CD8-positive, alpha-beta memory T cell (primary cell): ENCODE data around the gene MRPL16. TPM values are rescaled to one million over a fixed set of nuclear protein-coding genes. Genes with fewer than 3 reads are reported as not detected.
A peak's percentile ranks its signal among the peaks of the same experiment; 100 is the strongest.
"Not testable (repeated sequence)": the region's sequence is repeated elsewhere in the genome, so short reads cannot be mapped to it uniquely, and the experiment has no call there.

Experiments used
- CTCF ChIA-PET: fragments of 350-600 bp; sonication (Branson Sonifier 250); formaldehyde crosslinking; loops from one replicate; lab custom pipeline; 2021; ENCODE audit warnings: antibody characterized with exemption; lab: Charles Lee
- POLR2A ChIA-PET: fragments of 350-600 bp; sonication (Branson Sonifier 250); formaldehyde crosslinking; loops from one replicate; lab custom pipeline; 2021; ENCODE audit warnings: antibody characterized with exemption; lab: Charles Lee
- DNase-seq, 5 donors: peaks; one replicate each; pipeline versions ENCODE4 v3.0.0 to v3.0.0-alpha.2; 2020 to 2022; ENCODE audit warnings: mixed read lengths in 1 of 5
- H3K27ac ChIP-seq: one replicate; pipeline ENCODE4 v1.7.0; 2013; ENCODE audit warnings: low read depth, mild to moderate bottlenecking, low read length, moderate library complexity
- H3K27me3 ChIP-seq: 2 replicates; pipeline ENCODE4 v1.7.0; 2013; ENCODE audit warnings: low read length, mild to moderate bottlenecking; ENCODE audit not compliant: insufficient read depth, poor library complexity, severe bottlenecking
- H3K36me3 ChIP-seq: 2 replicates; pipeline ENCODE4 v1.7.0; 2013; ENCODE audit warnings: mild to moderate bottlenecking, low read length, moderate library complexity; ENCODE audit not compliant: insufficient read depth
- H3K4me1 ChIP-seq: 2 replicates; pipeline ENCODE4 v1.7.0; 2013; ENCODE audit warnings: mild to moderate bottlenecking, low read length, moderate library complexity; ENCODE audit not compliant: insufficient read depth
- H3K4me3 ChIP-seq: 2 replicates; pipeline ENCODE4 v1.7.0; 2013; ENCODE audit warnings: mild to moderate bottlenecking, low read length
- H3K9me3 ChIP-seq: 2 replicates; pipeline ENCODE4 v1.7.0; 2013; ENCODE audit warnings: mild to moderate bottlenecking, low read length
- H3K27ac Mint-ChIP-seq, 8 donors: one replicate each; pipeline ENCODE4 v1.8.0; 2020 to 2021; ENCODE audit warnings: mixed read lengths in 8 of 8, mild to moderate bottlenecking in 6 of 8, inconsistent platforms in 3 of 8, moderate library complexity in 3 of 8
- H3K27me3 Mint-ChIP-seq, 2 donors: one replicate each; pipeline ENCODE4 v1.8.0; 2020 to 2021; ENCODE audit warnings: mixed read lengths in 2 of 2, mild to moderate bottlenecking in 1 of 2, moderate library complexity in 1 of 2
- H3K36me3 Mint-ChIP-seq, 3 donors: one replicate each; pipeline ENCODE4 v1.8.0; 2020 to 2021; ENCODE audit warnings: mixed read lengths in 3 of 3, inconsistent platforms in 1 of 3, mild to moderate bottlenecking in 1 of 3
- H3K4me1 Mint-ChIP-seq, 3 donors: one replicate each; pipeline ENCODE4 v1.8.0; 2020 to 2021; ENCODE audit warnings: mixed read lengths in 3 of 3, inconsistent platforms in 1 of 3, mild to moderate bottlenecking in 1 of 3
- H3K4me3 Mint-ChIP-seq, 7 donors: one replicate each; pipeline ENCODE4 v1.8.0; 2020 to 2021; ENCODE audit warnings: mixed read lengths in 7 of 7, mild to moderate bottlenecking in 6 of 7, moderate library complexity in 4 of 7, inconsistent platforms in 2 of 7
- H3K9me3 Mint-ChIP-seq, 5 donors: one replicate each; pipeline ENCODE4 v1.8.0; 2020 to 2022; ENCODE audit warnings: mixed read lengths in 5 of 5, mild to moderate bottlenecking in 3 of 5, moderate library complexity in 2 of 5, inconsistent platforms in 1 of 5
- polyA plus RNA-seq: library from polyadenylated mRNA; unstranded; fragments of 300-500 nt; fragmentation: Illumina TruSeq; gene quantifications from one replicate; pipeline ENCODE4 v1.2.3, GENCODE V29; 2021
- total RNA-seq, 2 experiments: library from RNA; stranded (reverse); gene quantifications; one replicate each; pipeline ENCODE4 v1.2.3, GENCODE V29; 2021

The MRPL16 gene
- total RNA-seq (10 to 100 TPM; 83.5 to 84.5 TPM), polyA plus RNA-seq (75.0 TPM)

DNA sequence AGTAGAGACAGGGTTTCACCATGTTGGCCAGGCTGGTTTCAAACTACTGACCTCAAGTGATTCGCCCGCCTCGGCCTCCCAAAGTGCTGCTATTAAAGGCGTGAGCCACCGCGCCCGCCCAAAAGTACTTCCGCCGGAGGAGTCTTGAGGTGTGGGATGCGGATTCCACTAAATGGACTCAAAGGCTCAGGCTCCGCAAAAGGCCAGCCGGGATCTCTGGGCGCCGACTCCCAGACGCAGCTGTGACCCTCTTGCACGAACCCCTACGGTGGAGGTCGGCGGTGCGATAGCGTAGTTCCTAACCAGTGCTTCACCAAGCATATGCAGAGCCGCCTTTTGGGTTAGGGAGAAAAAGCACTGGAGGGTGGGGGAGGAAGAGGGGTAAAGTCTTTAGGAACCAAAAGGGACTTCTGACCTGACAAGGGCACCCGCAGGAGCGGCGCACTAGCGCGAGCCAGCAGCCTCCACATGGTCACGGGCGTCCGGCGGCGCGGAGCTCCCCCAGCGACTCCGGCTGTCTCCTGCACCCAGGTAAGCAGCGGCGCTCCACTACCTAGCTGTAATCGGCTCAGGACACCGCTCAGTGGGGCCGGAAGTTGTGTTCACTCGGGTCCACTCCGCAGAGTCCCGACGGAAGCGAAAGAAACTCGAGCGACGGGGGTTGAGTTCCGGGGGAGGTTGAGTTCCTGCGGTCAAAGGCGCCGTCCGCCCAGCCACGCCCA, at the start of gene MRPL16:
MRPL16 (minus strand) TSS at position 590 of the 722 bp plus-strand sequence; CDS start at position 470, 120 bp downstream.
- Histone ChIP-seq H3K9me3 (no peaks in the 10 kb centered on the region), H3K27ac (peak within 1 kb of the TSS; percentile 80), H3K4me3 (peak within 1 kb of the TSS; percentile 94), H3K27me3 (no peaks in the 10 kb centered on the region), H3K36me3 (peaks cover 4% of the 10 kb centered on the region), H3K4me1 (peaks cover 17% of the 10 kb centered on the region)
- ChIA-PET CTCF (interaction anchor here (0.8 to 4.0 kb wide), 5 partner anchors 10 to 56 kb away, joined by 3 to 48 read pairs (median 9); partner anchors contain the start of gene STX3), POLR2A (interaction anchor here (1.6 kb wide), 1 partner anchor 55 kb away, joined by 6 read pairs; the partner anchor contains the start of gene STX3)
- Mint-ChIP-seq H3K9me3 (peaks cover 0 to 4% (median 0%) of the 10 kb centered on the region in 5 donors), H3K27ac (peak within 1 kb of the TSS; percentile 84 to 96 (median 92)), H3K4me1 (peaks cover 26 to 33% (median 32%) of the 10 kb centered on the region in 3 donors), H3K36me3 (peaks cover 5 to 35% (median 9%) of the 10 kb centered on the region in 3 donors), H3K4me3 (peak within 1 kb of the TSS; percentile 91 to 97 (median 93)), H3K27me3 (peaks cover 0 to 7% of the 10 kb centered on the region in 2 donors)
- peak; percentile 81 to 93 (median 83) for DNase-seq

- H3K36me3 ChIP-seq, result no peaks in the 10 kb centered on the region
- Mint-ChIP-seq H3K27ac (no peak overlapping the region), H3K9me3 (no peaks in the 10 kb centered on the region), H3K4me1 (peaks cover 15 to 19% (median 17%) of the 10 kb centered on the region in 3 donors), H3K4me3 (no peak overlapping the region), H3K27me3 (peaks cover 12 to 20% of the 10 kb centered on the region in 2 donors), H3K36me3 (no peaks in the 10 kb centered on the region)
- no peak overlapping the region for H3K27ac ChIP-seq
- H3K4me3 ChIP-seq, result no peak overlapping the region
- POLR2A ChIA-PET, result no interaction called here
- no peaks in the 10 kb centered on the region for H3K9me3 ChIP-seq
- no peaks in the 10 kb centered on the region for H3K4me1 ChIP-seq
- CTCF ChIA-PET, result no interaction called here
- no peaks in the 10 kb centered on the region for H3K27me3 ChIP-seq
- no peak for DNase-seq
Measured at GRCh38 chr11:59859673-59860072, 49.1 kb upstream of the MRPL16 start.

DNA sequence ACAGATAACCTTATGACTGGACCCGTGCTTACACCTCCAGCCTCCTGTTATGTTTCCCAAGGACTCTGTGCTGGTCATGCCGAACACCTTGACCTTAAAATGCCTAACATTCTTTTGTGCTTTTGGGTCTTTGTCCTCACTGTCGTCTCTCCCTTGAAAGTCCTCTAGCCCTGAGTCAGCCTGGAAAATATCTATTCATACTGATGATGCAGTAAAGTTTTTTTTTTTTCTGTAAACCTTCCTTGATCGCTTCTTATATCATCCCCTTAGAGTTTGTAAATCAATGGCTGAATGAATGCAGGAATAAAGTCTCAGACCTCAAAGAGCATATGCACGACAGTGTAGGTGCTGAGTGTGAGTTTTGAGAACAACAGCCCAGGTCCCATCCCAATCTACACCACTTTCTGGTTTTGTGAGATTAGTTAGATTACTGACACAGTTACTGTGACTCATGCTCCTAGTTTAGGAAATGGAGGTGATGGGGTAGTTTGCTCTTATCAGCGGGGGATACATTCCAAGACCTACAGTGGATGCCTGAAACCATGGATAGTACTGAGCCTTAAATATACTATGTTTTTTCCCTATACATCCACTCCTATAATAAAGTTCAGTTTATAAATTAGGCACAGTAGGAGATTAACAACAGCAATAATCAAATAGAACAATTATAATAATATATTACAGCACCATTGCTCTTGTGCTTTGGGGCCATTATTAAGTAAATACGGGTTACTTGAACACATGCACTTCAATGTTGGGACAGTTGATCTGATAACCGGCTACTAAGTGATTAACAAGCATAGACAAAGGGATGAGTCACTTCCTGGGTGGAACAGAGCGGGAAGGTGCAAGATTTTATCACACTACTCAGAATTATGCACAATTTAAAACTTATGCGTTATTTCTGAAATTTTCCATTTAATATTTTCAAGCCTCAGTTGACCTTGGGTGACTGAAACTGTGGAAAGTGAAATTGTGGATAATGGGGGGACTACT, 47.2 kb upstream of the MRPL16 start:
- ChIA-PET CTCF (no interaction called here), POLR2A (no interaction called here)
- Histone ChIP-seq H3K4me3 (no peak overlapping the region), H3K27ac (peak overlapping the region; percentile 39), H3K4me1 (no peaks in the 10 kb centered on the region), H3K9me3 (no peaks in the 10 kb centered on the region), H3K36me3 (no peaks in the 10 kb centered on the region), H3K27me3 (no peaks in the 10 kb centered on the region)
- H3K27me3 Mint-ChIP-seq, result peaks cover 8 to 25% of the 10 kb centered on the region in 2 donors
- H3K36me3 Mint-ChIP-seq, result no peaks in the 10 kb centered on the region
- no peaks in the 10 kb centered on the region for H3K9me3 Mint-ChIP-seq
- peak overlapping the region in 1 of 7 donors; percentile 33 for H3K4me3 Mint-ChIP-seq
- DNase-seq, result no peak
- peaks cover 15 to 19% (median 17%) of the 10 kb centered on the region in 3 donors for H3K4me1 Mint-ChIP-seq
- H3K27ac Mint-ChIP-seq, result peak overlapping the region in 2 of 8 donors; percentile 10 to 43

- Histone ChIP-seq H3K27ac (no peak overlapping the region), H3K36me3 (no peaks in the 10 kb centered on the region), H3K4me3 (no peak overlapping the region), H3K27me3 (no peaks in the 10 kb centered on the region), H3K4me1 (no peaks in the 10 kb centered on the region), H3K9me3 (no peaks in the 10 kb centered on the region)
- no peak overlapping the region for H3K27ac Mint-ChIP-seq
- H3K4me3 Mint-ChIP-seq, result no peak overlapping the region
- peaks cover 6 to 26% of the 10 kb centered on the region in 2 donors for H3K27me3 Mint-ChIP-seq
- POLR2A ChIA-PET, result no interaction called here
- CTCF ChIA-PET, result no interaction called here
- peaks cover 15 to 19% (median 17%) of the 10 kb centered on the region in 3 donors for H3K4me1 Mint-ChIP-seq
- H3K36me3 Mint-ChIP-seq, result no peaks in the 10 kb centered on the region
- H3K9me3 Mint-ChIP-seq, result no peaks in the 10 kb centered on the region
- no peak for DNase-seq
Measured at GRCh38 chr11:59854871-59855270, 44.3 kb upstream of the MRPL16 start.

DNA sequence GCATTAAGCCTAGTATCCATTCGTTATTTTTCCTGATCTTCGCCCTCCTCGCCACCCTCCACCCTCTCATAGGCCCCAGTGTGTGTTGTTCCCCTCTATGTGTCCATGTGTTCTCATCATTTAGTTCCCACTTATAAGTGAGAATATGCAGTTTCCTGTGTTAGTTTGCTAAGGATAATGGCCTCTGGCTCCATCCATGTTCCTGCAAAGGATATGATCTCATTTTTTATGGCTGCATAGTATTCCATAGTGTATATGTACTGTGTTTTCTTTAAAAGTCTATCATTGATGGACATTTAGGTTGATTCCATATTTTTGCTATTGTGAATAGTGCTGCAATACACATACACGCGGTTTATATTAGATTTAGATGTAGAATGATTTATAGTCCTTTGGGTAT, 40.8 kb upstream of the MRPL16 start:
- H3K9me3 ChIP-seq, H3K9me3 Mint-ChIP-seq, H3K36me3 ChIP-seq, H3K4me1 Mint-ChIP-seq, CTCF ChIA-PET, DNase-seq, H3K27ac Mint-ChIP-seq, H3K4me3 ChIP-seq, H3K4me3 Mint-ChIP-seq, H3K27me3 ChIP-seq, H3K27ac ChIP-seq, POLR2A ChIA-PET, H3K36me3 Mint-ChIP-seq, H3K4me1 ChIP-seq: not testable (repeated sequence)
- H3K27me3 Mint-ChIP-seq, result peaks cover 5 to 20% of the 10 kb centered on the region in 2 donors

- CTCF ChIA-PET, H3K4me3 Mint-ChIP-seq, H3K27ac Mint-ChIP-seq, H3K9me3 Mint-ChIP-seq, H3K4me1 Mint-ChIP-seq, H3K4me1 ChIP-seq, H3K9me3 ChIP-seq, POLR2A ChIA-PET, H3K27me3 ChIP-seq, H3K4me3 ChIP-seq, H3K27ac ChIP-seq, H3K36me3 Mint-ChIP-seq, H3K36me3 ChIP-seq, DNase-seq: not testable (repeated sequence)
- peaks cover 5 to 14% of the 10 kb centered on the region in 2 donors for H3K27me3 Mint-ChIP-seq
Measured at GRCh38 chr11:59849551-59849950, 39.0 kb upstream of the MRPL16 start.

DNA sequence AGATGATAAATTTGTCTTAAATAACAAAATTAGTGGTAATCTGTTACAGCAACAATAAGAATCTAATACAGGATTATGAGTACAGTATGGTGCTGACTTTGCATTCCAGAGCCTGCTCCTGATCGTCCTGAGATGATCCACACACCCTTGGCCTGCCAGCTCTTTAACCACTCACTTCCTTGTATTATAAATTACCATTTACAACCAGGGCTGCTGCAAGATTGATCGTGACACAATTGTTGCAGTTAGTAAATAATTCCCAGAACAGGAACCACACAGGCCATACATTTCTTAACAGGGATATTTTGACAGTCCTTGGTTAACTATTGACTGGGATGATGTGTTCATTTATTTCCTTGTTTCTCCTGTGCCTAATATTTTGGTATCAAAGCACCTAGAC, 38.6 kb upstream of the MRPL16 start:
- H3K4me3 Mint-ChIP-seq, result no peak overlapping the region
- CTCF ChIA-PET, result no interaction called here
- Histone ChIP-seq H3K4me3 (no peak overlapping the region), H3K9me3 (no peaks in the 10 kb centered on the region), H3K27ac (no peak overlapping the region), H3K27me3 (no peaks in the 10 kb centered on the region), H3K36me3 (no peaks in the 10 kb centered on the region), H3K4me1 (no peaks in the 10 kb centered on the region)
- DNase-seq, result no peak
- H3K36me3 Mint-ChIP-seq, result no peaks in the 10 kb centered on the region
- H3K4me1 Mint-ChIP-seq, result no peaks in the 10 kb centered on the region
- no peak overlapping the region for H3K27ac Mint-ChIP-seq
- POLR2A ChIA-PET, result no interaction called here
- peaks cover 5 to 14% of the 10 kb centered on the region in 2 donors for H3K27me3 Mint-ChIP-seq
- no peaks in the 10 kb centered on the region for H3K9me3 Mint-ChIP-seq
